Stomach (tissue), 9 donors: Measurements from ENCODE around the gene PLSCR1. TPM values are rescaled to one million over a fixed set of nuclear protein-coding genes. Genes with fewer than 3 reads are reported as not detected.

Source experiments
- DNase-seq, 2 donors: peaks; one replicate each; pipeline versions ENCODE4 v3.0.0 to v3.0.0-alpha.2; 2013 to 2019
- H3K27ac ChIP-seq, 5 donors: fragments of 200-600 bp in 4 of 5; sonication (generic) in 4 of 5; one replicate each; pipeline ENCODE4 v1.5.1; 2013 to 2019; ENCODE audit warnings: mild to moderate bottlenecking in 1 of 5, moderate library complexity in 1 of 5
- H3K27me3 ChIP-seq, 3 donors: fragments of 200-600 bp; sonication (generic); one replicate each; pipeline ENCODE4 v1.5.1; 2017 to 2019; ENCODE audit warnings: mixed run types in 1 of 3
- H3K36me3 ChIP-seq, 4 donors: fragments of 200-600 bp; sonication (generic); 1 replicate in 3 of 4; 2 replicates in 1 of 4; pipeline ENCODE4 v1.5.1; 2016 to 2019
- H3K4me1 ChIP-seq, 4 donors: fragments of 200-600 bp; sonication (generic); one replicate each; pipeline ENCODE4 v1.5.1; 2016 to 2019
- H3K4me3 ChIP-seq, 4 donors: fragments of 200-600 bp; sonication (generic) in 3 of 4; one replicate each; pipeline ENCODE4 v1.5.1; 2016 to 2019; ENCODE audit warnings: mild to moderate bottlenecking in 1 of 4
- H3K9me3 ChIP-seq, 4 donors: fragments of 200-600 bp; sonication (generic); one replicate each; pipeline ENCODE4 v1.5.1; 2016 to 2019
- EP300 ChIP-seq: sonication (generic); formaldehyde crosslinking; IDR thresholded peaks from one replicate; pipeline ENCODE4 v1.6.1; 2017; ENCODE audit warnings: antibody characterized with exemption
- POLR2A ChIP-seq, 4 donors: fragments of 450-650 bp; IDR thresholded peaks; one replicate each; pipeline ENCODE4 v1.6.1; 2016; ENCODE audit warnings: antibody characterized with exemption in 4 of 4, control low read depth in 2 of 4, mild to moderate bottlenecking in 1 of 4, moderate library complexity in 1 of 4
- POLR2AphosphoS5 ChIP-seq, 3 donors: sonication (generic); formaldehyde crosslinking; IDR thresholded peaks; one replicate each; pipeline ENCODE4 v1.6.1; 2016; ENCODE audit warnings: antibody characterized with exemption in 3 of 3
- WGBS, 5 donors: extraction: QIAGEN DNeasy Blood & Tissue Kit in 3 of 5; methylation state at CpG; one replicate each; pipeline versions ENCODE4 v1.1.5 to v1.1.7; 2013 to 2018; 5-methylcytosine and 5-hydroxymethylcytosine counted together
- intact Hi-C: fragments of 100-400 bp; cut with DNase I; formaldehyde crosslinking; loops from one replicate; pipeline ENCODE4 v1.15.1; 2023; ENCODE audit warnings: low total_unique reads
- polyA plus RNA-seq, 3 donors: library from polyadenylated mRNA; stranded (reverse); fragments of 200-250 nt; gene quantifications; one replicate each; pipeline ENCODE4 v1.2.3, GENCODE V29; 2013
- total RNA-seq, 5 donors: library from RNA; depleted of rRNA; stranded (reverse); fragments of >200 nt; gene quantifications; one replicate each; pipeline versions ENCODE4 v1.1.0 to v1.2.3, GENCODE V29; 2014 to 2016
- TF ChIP-seq, protein P1 (sequence below), 7 experiments: fragments of 450-650 bp in 4 of 7; fragments of 200-600 bp in 3 of 7; sonication (generic) in 3 of 7; IDR thresholded peaks; one replicate each; pipeline ENCODE4 v1.5.1; 2016 to 2019; ENCODE audit warnings: antibody characterized with exemption in 7 of 7, control low read depth in 2 of 7, mild to moderate bottlenecking in 1 of 7
- donor health status: healthy with polysubstance abuse.
- donor health status: Bipolar disorder and iron deficiency.
- donor health status: healthy.

PLSCR1 gene
- total and polyA plus RNA-seq, 8 donors, result 18.7 to 506 (median 70.1) TPM

GRCh38 chr3:146539315-146539714, 5.1 kb downstream of the PLSCR1 start:
- Histone ChIP-seq H3K9me3 (no peaks in the 10 kb centered on the region), H3K4me1 (peaks cover 15 to 86% (median 48%) of the 10 kb centered on the region in 4 donors), H3K27ac (peak overlapping the region in 2 of 5 donors; percentile 22 to 99), H3K36me3 (peaks cover 0 to 13% (median 4%) of the 10 kb centered on the region in 4 donors), H3K4me3 (peak overlapping the region in 1 of 4 donors; percentile 1), H3K27me3 (no peaks in the 10 kb centered on the region)
- TF ChIP-seq, protein P1, sequence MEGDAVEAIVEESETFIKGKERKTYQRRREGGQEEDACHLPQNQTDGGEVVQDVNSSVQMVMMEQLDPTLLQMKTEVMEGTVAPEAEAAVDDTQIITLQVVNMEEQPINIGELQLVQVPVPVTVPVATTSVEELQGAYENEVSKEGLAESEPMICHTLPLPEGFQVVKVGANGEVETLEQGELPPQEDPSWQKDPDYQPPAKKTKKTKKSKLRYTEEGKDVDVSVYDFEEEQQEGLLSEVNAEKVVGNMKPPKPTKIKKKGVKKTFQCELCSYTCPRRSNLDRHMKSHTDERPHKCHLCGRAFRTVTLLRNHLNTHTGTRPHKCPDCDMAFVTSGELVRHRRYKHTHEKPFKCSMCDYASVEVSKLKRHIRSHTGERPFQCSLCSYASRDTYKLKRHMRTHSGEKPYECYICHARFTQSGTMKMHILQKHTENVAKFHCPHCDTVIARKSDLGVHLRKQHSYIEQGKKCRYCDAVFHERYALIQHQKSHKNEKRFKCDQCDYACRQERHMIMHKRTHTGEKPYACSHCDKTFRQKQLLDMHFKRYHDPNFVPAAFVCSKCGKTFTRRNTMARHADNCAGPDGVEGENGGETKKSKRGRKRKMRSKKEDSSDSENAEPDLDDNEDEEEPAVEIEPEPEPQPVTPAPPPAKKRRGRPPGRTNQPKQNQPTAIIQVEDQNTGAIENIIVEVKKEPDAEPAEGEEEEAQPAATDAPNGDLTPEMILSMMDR (IDR thresholded peaks at IDR 0.05), result no peak
- TF ChIP-seq POLR2A (IDR thresholded peaks at IDR 0.05), result no peak
- TF ChIP-seq EP300, result no peak
- no peak for TF ChIP-seq POLR2AphosphoS5 (IDR thresholded peaks at IDR 0.05)
- intact Hi-C loops, result no loop called here
- WGBS, 5 donors, result 33 to 69% (median 60%) methylated on average over 3 of the region's 3 CpGs
- no peak for DNase-seq

DNA sequence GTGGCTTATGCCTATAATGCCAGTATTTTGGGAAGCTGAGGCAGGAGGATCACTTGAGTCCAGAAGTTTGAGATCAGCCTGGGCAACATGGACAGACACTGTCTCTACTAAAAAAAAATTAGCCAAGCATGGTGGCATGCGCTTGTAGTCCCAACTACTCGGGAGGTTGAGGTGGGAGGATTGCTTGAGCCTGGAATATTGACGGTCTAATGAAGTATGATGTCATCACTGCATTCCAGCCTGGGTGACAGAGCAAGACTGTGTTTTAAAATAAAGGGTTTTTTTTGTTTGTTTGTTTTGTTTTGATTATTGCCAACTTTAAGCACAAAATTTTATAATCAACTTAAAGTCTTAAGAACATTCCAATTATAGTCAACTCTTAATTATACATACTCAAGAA, 6.8 kb downstream of the PLSCR1 start:
- DNase-seq, result no peak
- peaks cover 0 to 29% (median 14%) of the 10 kb centered on the region in 4 donors for H3K36me3 ChIP-seq
- peaks cover 15 to 79% (median 43%) of the 10 kb centered on the region in 4 donors for H3K4me1 ChIP-seq
- TF ChIP-seq POLR2A (IDR thresholded peaks at IDR 0.05), result no peak
- TF ChIP-seq, protein P1 (IDR thresholded peaks at IDR 0.05), result no peak
- no peak for TF ChIP-seq EP300
- no peak for TF ChIP-seq POLR2AphosphoS5 (IDR thresholded peaks at IDR 0.05)
- H3K4me3 ChIP-seq, result no peak overlapping the region
- intact Hi-C loops, result no loop called here
- H3K27me3 ChIP-seq, result no peaks in the 10 kb centered on the region
- H3K9me3 ChIP-seq, result no peaks in the 10 kb centered on the region
- peak overlapping the region in 2 of 5 donors; percentile 13 to 29 for H3K27ac ChIP-seq
- 88 to 93% (median 89%) methylated on average over 3 of the region's 3 CpGs for WGBS, 5 donors

GRCh38 chr3:146536681-146537080, 7.7 kb downstream of the PLSCR1 start:
- TF ChIP-seq POLR2A (IDR thresholded peaks at IDR 0.05) (no peak), POLR2AphosphoS5 (IDR thresholded peaks at IDR 0.05) (peak; percentile 2 to 16 (median 4))
- TF ChIP-seq, protein P1 (IDR thresholded peaks at IDR 0.05), result no peak
- H3K27ac ChIP-seq, result peak overlapping the region in 2 of 5 donors; percentile 13 to 29
- peaks cover 8 to 70% (median 36%) of the 10 kb centered on the region in 4 donors for H3K4me1 ChIP-seq
- no peak for DNase-seq
- peaks cover 0 to 38% (median 22%) of the 10 kb centered on the region in 4 donors for H3K36me3 ChIP-seq
- no peaks in the 10 kb centered on the region for H3K9me3 ChIP-seq
- H3K27me3 ChIP-seq, result no peaks in the 10 kb centered on the region
- no peak overlapping the region for H3K4me3 ChIP-seq
- intact Hi-C loops, result no loop called here

GRCh38 chr3:146532406-146532805, 12.0 kb downstream of the PLSCR1 start:
- H3K27ac ChIP-seq, result no peak overlapping the region
- intact Hi-C loops, result no loop called here
- H3K9me3 ChIP-seq, result no peaks in the 10 kb centered on the region
- no peaks in the 10 kb centered on the region for H3K27me3 ChIP-seq
- H3K4me1 ChIP-seq, result peaks cover 0 to 32% (median 10%) of the 10 kb centered on the region in 4 donors
- H3K36me3 ChIP-seq, result peaks cover 13 to 72% (median 42%) of the 10 kb centered on the region in 4 donors
- TF ChIP-seq EP300, result no peak
- TF ChIP-seq, protein P1 (IDR thresholded peaks at IDR 0.05), result no peak
- TF ChIP-seq POLR2AphosphoS5 (IDR thresholded peaks at IDR 0.05), result no peak
- no peak for TF ChIP-seq POLR2A (IDR thresholded peaks at IDR 0.05)
- H3K4me3 ChIP-seq, result no peak overlapping the region
- 58 to 76% (median 64%) methylated on average over 2 of the region's 2 CpGs for WGBS, 5 donors
- no peak for DNase-seq
